GM10248 (cell line): Measurements from ENCODE around the gene PI4K2B.

Experiments used
- CTCF ChIA-PET: fragments of 300-600 bp; sonication (Branson Sonifier 250); formaldehyde crosslinking; extraction: SDS; loops from one replicate; lab custom pipeline; 2021; ENCODE audit warnings: antibody characterized with exemption; lab: Yijun Ruan, JAX
- POLR2A ChIA-PET: fragments of 350-650 bp; sonication (Branson Sonifier 250); formaldehyde crosslinking; extraction: SDS; loops from one replicate; lab custom pipeline; 2020; ENCODE audit warnings: antibody characterized with exemption; lab: Yijun Ruan, JAX
- DNase-seq: peaks from one replicate; pipeline ENCODE4 v3.0.0; 2012; ENCODE audit errors: extremely low spot score
- CTCF ChIP-seq: IDR thresholded peaks from 2 replicates; pipeline ENCODE4 v1.5.1; 2012; ENCODE audit warnings: mild to moderate bottlenecking, low read depth; ENCODE audit errors: extremely low read depth, missing control alignments, control extremely low read depth

Gene PI4K2B

GRCh38 chr4:25283948-25284347 is 50.1 kb downstream of the PI4K2B start:
- DNase-seq, result no peak
- ChIA-PET POLR2A (no interaction called here), CTCF (interaction anchor here (1.2 to 3.1 kb wide), 3 partner anchors 12 to 29 kb away, joined by 3 to 11 read pairs (median 3); partner anchors contain the start of gene ZCCHC4)
- TF ChIP-seq CTCF, result no peak

GRCh38 chr4:25284466-25284865 is 50.6 kb downstream of the PI4K2B start:
- no peak for TF ChIP-seq CTCF
- ChIA-PET CTCF (interaction anchor here (1.2 to 3.1 kb wide), 2 partner anchors 14 to 28 kb away, joined by 3 to 11 read pairs; partner anchors contain the start of gene ZCCHC4), POLR2A (no interaction called here)

DNA sequence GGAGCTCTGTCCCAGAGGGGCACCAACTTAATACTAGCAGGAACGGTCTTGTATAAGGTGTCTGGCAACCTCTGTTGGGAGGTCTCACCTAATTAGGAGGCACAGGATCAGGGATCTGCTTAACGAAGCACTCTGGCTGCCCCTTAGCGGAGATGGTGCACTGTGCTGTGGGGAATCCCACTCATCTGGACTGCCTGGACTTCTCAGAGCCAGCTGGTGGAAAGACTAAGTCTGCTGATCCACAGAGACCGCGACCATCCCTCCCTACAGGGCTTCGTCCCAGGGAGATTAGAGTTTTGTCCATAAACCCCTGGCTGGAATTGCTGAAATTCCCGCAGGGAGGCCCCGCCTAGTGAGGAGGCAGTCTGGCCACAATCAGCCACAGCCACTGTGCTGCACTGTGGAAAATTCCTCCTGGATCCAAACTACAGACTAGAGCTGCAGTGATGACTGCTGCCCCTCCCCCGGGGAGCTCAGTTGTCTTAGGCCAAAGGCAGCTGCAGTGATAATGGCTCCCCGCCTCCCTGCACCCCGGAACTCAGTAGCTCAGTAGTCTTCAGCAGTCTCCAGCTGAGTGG is 56.7 kb downstream of the PI4K2B start:
- CTCF ChIA-PET, result interaction anchor here (1.2 to 5.1 kb wide), 3 partner anchors 18 to 55 kb away, joined by 3 to 31 read pairs (median 3); partner anchors contain the start of gene ZCCHC4
- POLR2A ChIA-PET, result no interaction called here
- no peak for TF ChIP-seq CTCF
- no peak for DNase-seq

More at GRCh38 chr4:25284466-25284865, 50.6 kb downstream of the PI4K2B start:
- no peak for DNase-seq

DNA sequence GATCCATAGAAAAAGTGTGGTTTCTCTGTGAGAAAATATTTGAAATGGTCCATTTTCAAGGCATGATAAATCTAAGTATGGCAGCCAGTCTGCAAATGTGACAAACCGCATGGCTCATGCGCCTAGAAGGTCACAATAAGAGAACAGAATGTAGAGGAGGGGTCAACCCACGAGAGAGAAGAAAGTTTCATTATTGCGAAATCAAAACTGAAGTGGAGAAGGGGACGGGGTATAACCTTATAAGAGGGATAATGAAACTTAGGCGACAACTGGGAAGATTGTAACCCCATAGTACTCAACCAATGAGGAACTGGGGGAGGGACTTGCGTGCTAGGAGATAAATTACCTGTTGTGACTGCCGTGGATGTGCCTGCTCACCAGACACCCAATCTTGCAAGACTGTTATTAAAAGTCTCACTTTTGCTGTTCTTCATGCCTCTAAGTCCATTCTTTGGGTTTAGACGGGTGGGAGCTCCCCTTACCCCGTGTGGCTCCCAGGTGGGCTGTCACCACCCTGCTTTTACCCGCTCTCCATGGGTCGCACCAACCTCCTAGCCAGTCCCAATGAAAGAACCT is 57.4 kb downstream of the PI4K2B start:
- ChIA-PET POLR2A (no interaction called here), CTCF (interaction anchor here (1.3 to 5.1 kb wide), 2 partner anchors 22 to 56 kb away, joined by 3 to 31 read pairs; partner anchors contain the start of gene ZCCHC4)
- TF ChIP-seq CTCF, result no peak

GRCh38 chr4:25297528-25298242 is 63.9 kb downstream of the PI4K2B start:
- DNase-seq, result no peak
- ChIA-PET CTCF (interaction anchor here (1.5 to 3.5 kb wide), 3 partner anchors 7 to 15 kb away, joined by 4 to 25 read pairs (median 16); partner anchors contain the start of gene ZCCHC4), POLR2A (no interaction called here)
- no peak for TF ChIP-seq CTCF

More for the DNA sequence above, 57.4 kb downstream of the PI4K2B start:
- no peak for DNase-seq

DNA sequence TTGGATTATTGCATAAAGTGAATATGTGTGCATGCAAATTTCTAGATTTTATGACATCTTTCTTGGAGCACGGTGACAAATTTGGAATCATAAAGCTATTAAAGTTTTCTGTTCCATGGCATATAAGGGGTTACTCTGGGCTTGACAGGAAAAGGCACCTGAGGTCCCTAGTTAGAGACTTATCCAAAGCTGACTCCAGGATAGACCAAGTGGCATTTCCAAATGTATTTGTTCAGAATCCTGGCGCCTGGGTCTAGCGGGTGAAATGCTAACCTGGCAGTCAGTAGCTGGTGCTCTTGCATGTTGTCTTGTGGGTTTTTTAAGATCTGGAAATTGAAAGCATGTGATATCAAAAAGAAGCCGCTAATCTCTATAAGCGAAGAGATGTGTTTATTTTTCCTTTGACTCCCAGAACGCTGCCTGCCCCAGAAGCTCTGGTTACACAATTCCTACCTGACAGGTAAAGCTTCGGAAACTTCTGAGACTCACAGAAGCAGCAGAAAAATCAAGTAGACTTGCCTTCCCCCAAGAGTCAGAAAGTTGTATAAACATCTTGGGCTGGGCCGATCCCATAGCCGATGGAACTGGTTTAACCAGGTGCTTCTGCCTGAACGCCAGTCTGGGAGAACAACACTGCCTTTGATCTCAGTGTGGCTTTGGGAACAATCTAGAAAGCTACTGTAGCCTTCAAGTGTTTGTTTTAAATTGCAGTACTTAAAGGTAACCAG is 65.8 kb downstream of the PI4K2B start:
- no peak for TF ChIP-seq CTCF
- DNase-seq, result no peak
- ChIA-PET CTCF (interaction anchor here (0.9 to 3.5 kb wide), 4 partner anchors 10 to 69 kb away, joined by 3 to 25 read pairs (median 6); partner anchors contain the start of gene ZCCHC4), POLR2A (no interaction called here)
